SU-DHL-6 (cell line): Measurements from ENCODE around the gene AFF3.

Experiments used
- H2AFZ ChIP-seq: fragments of 200-600 bp; sonication (generic); 2 replicates; pipeline ENCODE4 v1.6.1; 2014; ENCODE audit warnings: low read depth, mild to moderate bottlenecking, moderate library complexity, mixed read lengths, antibody characterized with exemption, low read length; ENCODE audit not compliant: severe bottlenecking
- H3F3A ChIP-seq: fragments of 200-600 bp; shearing (Covaris generic); 2 replicates; pipeline ENCODE4 v1.6.0; 2016; ENCODE audit warnings: antibody characterized with exemption, mild to moderate bottlenecking; ENCODE audit not compliant: insufficient read depth
- H3K27ac ChIP-seq: fragments of 200-600 bp; sonication (generic); 2 replicates; pipeline ENCODE4 v1.5.1; 2016; ENCODE audit warnings: low read depth, mild to moderate bottlenecking, low read length, moderate library complexity, mixed read lengths
- H3K27me3 ChIP-seq: fragments of 200-600 bp; sonication (generic), shearing (Covaris generic); 2 replicates; pipeline ENCODE4 v1.6.0; 2014; ENCODE audit warnings: mild to moderate bottlenecking, low read length
- H3K36me3 ChIP-seq: fragments of 200-600 bp; sonication (generic); 2 replicates; pipeline ENCODE4 v1.6.1; 2014; ENCODE audit warnings: mild to moderate bottlenecking, low read length, mixed read lengths
- H3K4me2 ChIP-seq: fragments of 300-600, 200-600 bp; shearing (Covaris generic), sonication (generic); 2 replicates; pipeline ENCODE4 v1.6.0; 2014; ENCODE audit warnings: low read length, low read depth, mild to moderate bottlenecking; ENCODE audit not compliant: poor library complexity, severe bottlenecking
- H3K4me3 ChIP-seq: fragments of 200-600 bp; sonication (generic); 2 replicates; pipeline ENCODE4 v1.5.1; 2014; ENCODE audit warnings: antibody characterized with exemption, low read length, mild to moderate bottlenecking, mixed read lengths; ENCODE audit not compliant: insufficient read depth, poor library complexity, severe bottlenecking
- H3K79me2 ChIP-seq: fragments of 200-600 bp; sonication (generic); 2 replicates; pipeline ENCODE4 v1.6.1; 2014; ENCODE audit warnings: mild to moderate bottlenecking, low read length, moderate library complexity; ENCODE audit not compliant: insufficient read depth
- H3K9ac ChIP-seq: fragments of 200-600 bp; sonication (generic); 2 replicates; pipeline ENCODE4 v1.7.0; 2014; ENCODE audit warnings: mild to moderate bottlenecking, low read length
- H3K9me2 ChIP-seq: fragments of 200-600 bp; sonication (generic); replicated peaks from 2 replicates; pipeline ENCODE4 v1.6.1; 2014; ENCODE audit warnings: low read length; ENCODE audit not compliant: insufficient read depth
- H3K9me3 ChIP-seq: fragments of 200-600 bp; sonication (generic); 2 replicates; pipeline ENCODE4 v1.6.1; 2014; ENCODE audit warnings: low read length, mixed read lengths; ENCODE audit not compliant: insufficient read depth
- H4K20me1 ChIP-seq: fragments of 200-600 bp; sonication (generic); 2 replicates; pipeline ENCODE4 v1.6.1; 2014; ENCODE audit warnings: low read depth, mild to moderate bottlenecking, antibody characterized with exemption, low read length, moderate library complexity, mixed read lengths
- EZH2phosphoT487 ChIP-seq: fragments of 200-600 bp; sonication (generic), shearing (Covaris generic); conservative IDR thresholded peaks from 2 replicates; pipeline ENCODE4 v1.6.1; 2018; ENCODE audit warnings: mild to moderate bottlenecking, antibody characterized with exemption, low read length, moderate library complexity, mixed read lengths
- TF ChIP-seq, protein P1 (sequence below): fragments of 200-600 bp; sonication (generic); IDR thresholded peaks from one replicate; pipeline ENCODE4 v1.5.1; 2017; ENCODE audit warnings: antibody characterized with exemption, mild to moderate bottlenecking, low read length, moderate library complexity; ENCODE audit not compliant: insufficient read depth, poor library complexity, severe bottlenecking

AFF3 gene

GRCh38 chr2:99657691-99658258 lies 484.6 kb downstream of the AFF3 start:
- H3K9ac ChIP-seq = no peak overlapping the region
- H3K27ac ChIP-seq = no peak overlapping the region
- no peak overlapping the region for H3K4me2 ChIP-seq
- H2AFZ ChIP-seq = no peak overlapping the region
- H4K20me1 ChIP-seq = no peaks in the 10 kb centered on the region
- no peaks in the 10 kb centered on the region for H3K9me2 ChIP-seq
- H3K36me3 ChIP-seq = no peaks in the 10 kb centered on the region
- no peak overlapping the region for H3K4me3 ChIP-seq
- H3K27me3 ChIP-seq = no peaks in the 10 kb centered on the region
- TF ChIP-seq EZH2phosphoT487 = no peak
- no peaks in the 10 kb centered on the region for H3F3A ChIP-seq
- no peaks in the 10 kb centered on the region for H3K79me2 ChIP-seq
- H3K9me3 ChIP-seq = no peaks in the 10 kb centered on the region

- Histone ChIP-seq H3K4me3 (no peak overlapping the region), H3K9me2 (no peaks in the 10 kb centered on the region), H3K9ac (no peak overlapping the region), H3K36me3 (no peaks in the 10 kb centered on the region), H3K27ac (no peak overlapping the region), H3K27me3 (no peaks in the 10 kb centered on the region), H3K9me3 (no peaks in the 10 kb centered on the region), H2AFZ (no peak overlapping the region), H4K20me1 (no peaks in the 10 kb centered on the region), H3F3A (no peaks in the 10 kb centered on the region), H3K4me2 (no peak overlapping the region), H3K79me2 (no peaks in the 10 kb centered on the region)
- TF ChIP-seq, protein P1, sequence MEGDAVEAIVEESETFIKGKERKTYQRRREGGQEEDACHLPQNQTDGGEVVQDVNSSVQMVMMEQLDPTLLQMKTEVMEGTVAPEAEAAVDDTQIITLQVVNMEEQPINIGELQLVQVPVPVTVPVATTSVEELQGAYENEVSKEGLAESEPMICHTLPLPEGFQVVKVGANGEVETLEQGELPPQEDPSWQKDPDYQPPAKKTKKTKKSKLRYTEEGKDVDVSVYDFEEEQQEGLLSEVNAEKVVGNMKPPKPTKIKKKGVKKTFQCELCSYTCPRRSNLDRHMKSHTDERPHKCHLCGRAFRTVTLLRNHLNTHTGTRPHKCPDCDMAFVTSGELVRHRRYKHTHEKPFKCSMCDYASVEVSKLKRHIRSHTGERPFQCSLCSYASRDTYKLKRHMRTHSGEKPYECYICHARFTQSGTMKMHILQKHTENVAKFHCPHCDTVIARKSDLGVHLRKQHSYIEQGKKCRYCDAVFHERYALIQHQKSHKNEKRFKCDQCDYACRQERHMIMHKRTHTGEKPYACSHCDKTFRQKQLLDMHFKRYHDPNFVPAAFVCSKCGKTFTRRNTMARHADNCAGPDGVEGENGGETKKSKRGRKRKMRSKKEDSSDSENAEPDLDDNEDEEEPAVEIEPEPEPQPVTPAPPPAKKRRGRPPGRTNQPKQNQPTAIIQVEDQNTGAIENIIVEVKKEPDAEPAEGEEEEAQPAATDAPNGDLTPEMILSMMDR = no peak
- no peak for TF ChIP-seq EZH2phosphoT487
Measured at GRCh38 chr2:99656994-99657393, 485.4 kb downstream of the AFF3 start.

DNA sequence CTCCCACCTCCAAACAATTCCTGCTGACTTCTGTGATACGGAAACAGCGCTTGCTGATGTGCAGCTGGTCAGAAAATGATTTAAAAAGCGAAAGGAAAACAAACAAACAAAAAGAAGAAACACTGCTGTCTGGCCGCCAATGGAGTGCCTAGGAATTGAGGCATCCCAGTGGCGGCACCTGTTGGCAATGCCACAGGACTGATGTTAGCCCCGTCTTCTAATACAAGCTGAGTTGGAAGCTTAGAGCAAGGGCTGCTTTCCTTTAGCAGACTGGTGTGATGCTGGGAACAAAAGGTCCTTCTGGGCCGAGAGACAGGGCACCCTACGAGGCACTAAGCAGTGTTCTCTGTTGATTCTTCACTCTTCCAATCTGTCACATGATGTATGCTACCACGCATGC lies 489.0 kb downstream of the AFF3 start:
- TF ChIP-seq, protein P1 = no peak
- H3K9me3 ChIP-seq = no peaks in the 10 kb centered on the region
- H4K20me1 ChIP-seq = no peaks in the 10 kb centered on the region
- no peaks in the 10 kb centered on the region for H3K36me3 ChIP-seq
- H3K4me2 ChIP-seq = no peak overlapping the region
- H3K9me2 ChIP-seq = no peaks in the 10 kb centered on the region
- no peaks in the 10 kb centered on the region for H3K79me2 ChIP-seq
- H3K4me3 ChIP-seq = no peak overlapping the region
- no peak overlapping the region for H3K27ac ChIP-seq
- H2AFZ ChIP-seq = no peak overlapping the region
- no peaks in the 10 kb centered on the region for H3K27me3 ChIP-seq
- H3F3A ChIP-seq = no peaks in the 10 kb centered on the region
- no peak overlapping the region for H3K9ac ChIP-seq

DNA sequence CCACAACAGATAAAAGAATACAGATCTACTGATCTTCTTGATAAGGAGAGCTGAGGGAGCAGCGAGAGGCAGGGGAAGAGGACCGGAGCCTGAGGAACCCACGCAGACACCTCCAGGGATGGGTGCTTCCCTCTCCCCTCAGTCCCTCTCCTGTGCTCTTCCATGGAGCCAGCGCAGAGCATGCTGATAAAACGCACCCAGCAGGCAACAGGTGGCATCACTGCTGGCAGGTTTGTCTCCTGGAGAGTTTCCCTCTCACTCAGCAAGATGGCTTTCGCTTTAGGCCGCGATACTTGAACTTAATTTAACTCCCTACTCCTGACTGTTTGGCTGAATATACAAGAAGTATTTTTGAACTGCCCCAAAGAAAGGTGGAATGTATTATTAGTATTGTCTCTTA lies 489.5 kb downstream of the AFF3 start:
- Histone ChIP-seq H3K4me3 (no peak overlapping the region), H3K27ac (no peak overlapping the region)

More for the DNA sequence above, 489.5 kb downstream of the AFF3 start:
- Histone ChIP-seq H3K9me3 (no peaks in the 10 kb centered on the region), H3K4me2 (no peak overlapping the region), H3K9me2 (no peaks in the 10 kb centered on the region), H3K9ac (no peak overlapping the region), H2AFZ (no peak overlapping the region), H3K79me2 (no peaks in the 10 kb centered on the region), H3F3A (no peaks in the 10 kb centered on the region), H3K36me3 (no peaks in the 10 kb centered on the region), H3K27me3 (no peaks in the 10 kb centered on the region), H4K20me1 (no peaks in the 10 kb centered on the region)
- no peak for TF ChIP-seq EZH2phosphoT487
- TF ChIP-seq, protein P1 = no peak
